Activated gamma-delta T cell treated with Interleukin-2 at 50 U/mL for 16 hours (primary cell): ENCODE data around the gene PCED1A.

Experiments used
- DNase-seq: peaks from one replicate; pipeline ENCODE4 v3.0.0-alpha.2; 2020

Gene PCED1A

DNA sequence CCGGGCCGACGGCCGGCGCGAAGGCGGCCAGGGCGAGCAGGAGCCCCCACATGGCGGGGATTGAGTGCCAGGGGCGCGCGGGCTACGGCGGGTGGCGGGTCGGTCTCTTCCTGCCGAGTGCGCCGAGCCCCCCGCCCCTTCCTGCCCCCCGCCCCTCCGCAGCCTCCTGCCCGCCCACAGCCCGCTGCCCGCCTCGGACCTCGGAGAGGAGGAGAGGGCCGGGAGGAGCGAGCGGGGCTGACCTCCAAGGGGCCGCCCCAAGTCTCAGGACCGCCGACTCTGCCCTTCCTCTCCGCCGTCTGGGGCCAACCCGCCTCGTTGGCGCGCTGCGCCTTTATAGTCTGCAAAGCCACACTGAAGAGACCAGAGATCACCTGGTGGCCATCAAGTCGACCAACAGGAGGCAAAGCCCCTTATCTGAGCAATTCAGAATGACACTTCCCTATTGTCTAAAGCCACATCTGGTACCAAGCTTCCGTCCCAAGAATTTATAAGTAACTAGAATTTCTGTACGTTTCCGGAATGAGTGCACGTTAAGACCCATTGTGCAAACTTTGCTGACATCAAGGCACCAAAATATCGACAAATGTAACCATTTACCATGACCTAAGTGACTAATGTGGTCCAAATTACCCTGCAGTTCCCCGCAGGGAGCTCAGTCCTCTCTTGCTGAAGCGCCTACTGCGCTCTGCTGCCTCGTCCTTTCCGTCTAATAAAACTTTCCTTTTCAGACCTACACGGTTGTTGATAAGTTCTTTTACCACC lies 39.8 kb downstream of the PCED1A start, which contains the start of gene CPXM1:
Gene CPXM1 (minus strand): TSS at position 107 of the 765 bp plus-strand sequence. CDS start 55 bp downstream, at position 52.
- no peak for DNase-seq

DNA sequence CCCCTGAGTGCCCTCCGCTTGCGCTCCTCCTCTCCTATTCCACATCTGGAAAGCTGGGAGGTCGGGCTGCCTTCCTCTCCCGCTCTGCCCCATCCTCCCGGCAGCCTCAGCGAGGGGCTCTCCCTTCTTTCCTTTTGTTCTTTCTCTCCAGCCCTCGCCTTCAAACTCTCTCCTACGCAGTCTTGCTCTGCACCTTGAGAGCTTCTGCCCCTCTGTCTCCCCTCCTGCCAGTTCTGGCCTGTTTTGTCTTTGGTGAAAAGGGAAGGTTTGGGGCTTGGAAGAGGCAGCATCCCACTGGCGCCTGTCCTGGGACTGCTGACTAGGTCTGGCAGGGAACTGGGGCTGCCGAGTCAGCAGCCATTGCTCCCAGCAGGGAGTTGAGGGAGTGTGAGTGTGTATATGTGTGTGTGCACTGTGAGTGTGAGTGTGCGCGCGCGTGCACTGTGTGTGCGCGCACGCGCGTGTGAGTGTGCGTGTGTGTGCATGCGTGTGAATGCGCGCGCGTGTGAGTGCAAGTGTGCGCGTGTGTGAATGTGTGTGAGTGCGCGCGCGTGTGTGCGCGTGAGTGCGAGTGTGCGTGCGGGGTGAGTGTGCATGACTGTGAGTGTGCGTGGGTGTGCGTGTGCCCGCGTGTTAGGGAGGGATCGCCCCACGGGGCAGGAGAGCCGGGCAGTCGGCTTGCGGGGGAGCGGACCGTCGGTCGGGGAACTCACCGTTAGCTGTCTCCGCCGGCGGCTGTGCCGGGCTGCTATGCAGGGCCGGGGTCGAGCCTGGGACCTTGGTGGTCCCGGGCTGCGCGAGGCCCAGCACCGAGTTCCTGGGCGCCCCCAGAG lies 40.6 kb downstream of the PCED1A start:
- DNase-seq, result no peak

DNA sequence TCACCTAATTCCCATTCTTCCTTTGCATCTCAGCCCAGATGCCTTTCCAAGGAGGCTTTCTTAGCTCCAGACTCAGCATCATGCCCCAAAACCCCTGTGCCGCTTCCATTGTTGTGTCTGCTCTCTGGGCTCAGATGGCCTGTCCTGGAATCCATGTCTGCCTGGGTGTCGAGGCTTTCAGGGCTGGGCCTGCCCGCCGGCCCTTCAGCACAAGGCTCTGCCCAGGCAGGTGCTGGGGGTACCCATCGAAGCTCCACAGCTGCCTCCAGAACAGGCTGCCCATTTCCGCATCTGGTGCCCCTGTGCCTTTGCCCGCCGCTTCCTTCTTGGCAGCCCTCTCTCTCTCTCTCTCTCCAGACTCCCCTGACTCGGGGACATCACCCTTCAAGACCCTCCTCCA lies 41.2 kb downstream of the PCED1A start:
- no peak for DNase-seq

DNA sequence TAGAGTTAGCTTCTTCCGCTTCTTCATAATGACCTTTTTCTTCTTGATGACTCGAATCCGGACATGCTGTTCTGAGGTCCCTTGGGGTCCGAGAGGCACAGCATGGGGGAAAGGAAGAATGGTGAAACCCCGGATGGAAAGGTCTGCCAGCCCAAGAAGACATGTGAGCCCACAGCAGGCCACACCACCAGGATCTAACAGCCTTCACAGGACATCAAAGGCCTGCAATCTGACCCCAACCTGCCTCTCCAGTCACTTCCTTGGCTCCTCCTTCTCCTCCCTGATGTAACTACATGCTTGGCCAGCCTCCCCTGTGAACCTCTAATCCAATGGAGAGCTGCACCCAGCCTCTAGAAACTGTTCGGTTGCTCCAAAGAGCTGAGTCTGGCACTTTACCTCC lies 41.6 kb downstream of the PCED1A start:
- no peak for DNase-seq

DNA sequence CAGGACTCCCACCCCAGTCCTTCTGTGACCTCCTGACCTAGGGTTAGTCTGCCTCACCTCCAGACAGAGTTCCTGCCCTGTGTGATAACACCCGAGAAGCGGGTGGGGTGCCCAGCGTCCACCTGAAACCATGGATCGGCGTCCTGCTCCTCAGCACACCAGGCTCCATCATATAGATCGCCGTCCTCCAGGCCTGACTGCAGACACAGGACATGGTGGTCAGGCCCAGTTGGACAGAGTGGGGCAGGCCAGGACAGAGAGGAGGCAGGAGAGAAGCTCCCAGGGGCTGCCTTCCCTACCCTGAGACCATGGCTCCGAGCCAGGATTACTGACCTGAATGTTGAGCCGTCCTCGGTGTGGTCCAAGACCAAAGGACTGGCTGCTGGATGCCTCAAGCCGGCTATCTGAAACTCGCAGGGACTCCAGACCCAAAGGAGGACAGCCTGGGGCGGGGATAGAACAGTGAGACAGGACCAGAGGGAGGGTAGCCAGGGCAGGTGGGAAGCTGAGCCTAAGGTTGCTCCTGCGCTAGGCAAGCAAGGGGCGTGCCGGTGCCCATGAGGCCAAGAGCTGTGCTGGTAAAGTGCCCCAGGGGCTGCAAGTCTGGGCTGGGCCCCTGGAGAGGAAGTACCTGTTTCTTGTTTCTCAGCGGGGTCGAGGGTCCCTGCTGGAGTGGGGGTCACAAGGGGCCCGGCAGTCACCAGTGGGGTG lies 42.2 kb downstream of the PCED1A start:
- no peak for DNase-seq

DNA sequence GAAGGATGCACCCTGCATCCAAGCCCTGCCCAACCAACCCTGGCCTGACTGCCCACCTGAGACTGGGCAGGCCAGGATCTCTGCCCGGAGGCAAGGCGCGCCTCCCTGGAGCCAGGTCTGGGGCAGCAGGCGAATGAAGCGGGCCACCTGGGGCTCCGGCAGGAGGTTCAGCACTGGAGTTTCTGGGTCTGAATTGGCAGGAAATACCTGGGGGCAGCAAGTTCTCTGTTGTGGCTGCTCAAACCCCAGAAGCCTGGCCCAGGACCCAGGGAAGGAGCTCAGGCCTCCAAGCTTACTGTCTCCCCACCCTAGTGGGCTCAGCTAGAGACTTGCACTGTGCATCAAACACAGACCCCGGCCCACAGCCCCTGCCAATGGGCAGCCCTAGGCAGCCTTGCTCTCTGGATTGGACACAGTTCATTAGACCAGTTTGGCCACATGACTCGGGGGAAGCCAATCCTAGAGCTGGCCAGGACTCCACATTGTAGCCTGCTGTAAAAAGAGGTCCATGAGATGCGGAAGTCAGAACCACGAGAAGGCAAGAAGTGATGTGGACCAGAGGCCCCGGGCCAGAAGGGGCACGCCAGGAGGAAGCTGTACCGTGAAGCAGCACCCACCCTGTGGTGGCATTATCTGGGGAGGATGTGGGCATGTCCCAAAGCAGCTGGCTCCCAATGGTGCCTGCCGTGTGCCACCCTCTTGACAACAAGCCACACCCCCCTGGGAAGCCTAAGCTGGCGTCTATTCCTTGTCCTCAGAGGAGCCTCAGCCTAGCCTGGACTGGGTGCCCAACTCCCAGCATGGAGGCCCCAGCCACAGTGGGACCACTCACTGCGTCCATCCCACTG lies 43.1 kb downstream of the PCED1A start:
- no peak for DNase-seq

DNA sequence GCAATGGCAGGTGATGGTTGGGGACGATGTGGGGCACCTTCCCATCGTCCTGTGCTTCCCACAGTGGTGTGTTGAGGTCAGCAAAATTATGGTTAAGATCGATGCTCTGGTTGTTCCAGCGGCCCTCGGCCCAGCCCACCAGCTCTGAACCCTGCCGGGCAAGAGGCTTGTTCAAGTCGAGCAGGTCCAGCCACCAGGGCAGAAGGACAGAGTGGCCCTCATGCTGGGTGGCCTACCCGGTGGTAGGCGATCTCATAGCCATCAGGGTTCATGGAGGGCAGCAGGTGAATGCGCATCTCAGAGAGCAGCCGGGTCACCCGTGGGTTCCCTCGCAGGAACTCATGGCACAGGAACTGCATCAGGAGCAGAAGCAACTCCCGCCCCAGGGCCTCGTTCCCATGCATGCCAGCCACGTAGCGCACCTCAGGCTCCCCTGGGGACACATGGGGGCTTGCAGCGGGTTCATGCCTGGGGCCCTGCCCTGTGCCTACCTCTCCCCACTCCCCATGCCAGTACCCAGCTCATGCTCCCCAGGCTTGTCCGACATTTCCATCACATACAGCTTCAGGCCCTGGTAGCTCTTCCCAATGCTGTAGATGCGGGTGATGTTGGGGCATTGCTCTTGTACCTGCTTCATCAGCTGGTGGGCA lies 44.3 kb downstream of the PCED1A start:
- no peak for DNase-seq

DNA sequence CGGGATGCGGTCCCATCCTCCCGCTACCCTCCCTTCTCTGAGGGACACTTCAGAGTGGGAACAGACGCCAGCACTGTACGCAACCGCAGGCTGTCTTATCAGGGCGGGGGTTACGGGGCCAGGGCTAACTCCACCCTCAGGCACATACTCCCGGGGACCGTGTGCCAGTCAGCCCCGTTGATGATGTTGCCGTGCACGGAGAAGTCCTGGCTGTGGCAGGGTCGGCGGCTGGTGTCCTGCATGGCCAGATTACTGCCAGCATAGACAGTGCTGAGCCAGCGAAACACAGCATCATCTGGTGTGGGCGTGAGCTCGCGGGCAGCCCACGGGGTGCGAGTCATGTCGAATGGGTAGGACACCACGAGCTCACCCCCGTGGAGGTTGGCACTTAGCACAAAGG lies 45.0 kb downstream of the PCED1A start:
- DNase-seq, result no peak

DNA sequence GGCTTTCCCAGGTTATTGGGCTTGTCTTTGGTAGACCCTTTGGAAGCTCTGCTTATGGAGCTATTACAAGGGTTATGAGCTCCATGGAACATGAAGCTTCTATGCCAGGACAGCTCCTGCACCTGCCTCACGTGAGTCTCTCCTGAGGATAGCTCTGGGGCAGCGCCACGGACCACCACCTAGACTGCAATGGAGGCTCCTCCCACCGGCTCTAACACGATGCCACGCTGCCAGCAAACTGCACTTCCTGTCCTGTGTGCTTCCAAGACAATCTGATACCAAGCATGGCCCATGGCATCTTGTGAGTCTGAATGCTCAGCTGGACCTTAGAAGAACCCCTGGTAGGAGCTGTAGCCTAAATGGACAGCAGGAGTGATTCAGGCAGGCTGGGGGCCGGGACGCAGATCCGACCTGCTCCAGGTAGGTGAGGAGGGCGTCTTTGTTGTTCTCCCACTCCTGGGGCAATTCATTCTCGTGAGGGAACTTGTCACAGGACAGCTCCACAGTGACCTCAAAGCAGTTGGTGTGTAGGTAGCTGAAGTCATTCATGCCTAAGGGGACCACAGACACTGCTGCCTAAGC lies 45.5 kb downstream of the PCED1A start:
- no peak for DNase-seq

DNA sequence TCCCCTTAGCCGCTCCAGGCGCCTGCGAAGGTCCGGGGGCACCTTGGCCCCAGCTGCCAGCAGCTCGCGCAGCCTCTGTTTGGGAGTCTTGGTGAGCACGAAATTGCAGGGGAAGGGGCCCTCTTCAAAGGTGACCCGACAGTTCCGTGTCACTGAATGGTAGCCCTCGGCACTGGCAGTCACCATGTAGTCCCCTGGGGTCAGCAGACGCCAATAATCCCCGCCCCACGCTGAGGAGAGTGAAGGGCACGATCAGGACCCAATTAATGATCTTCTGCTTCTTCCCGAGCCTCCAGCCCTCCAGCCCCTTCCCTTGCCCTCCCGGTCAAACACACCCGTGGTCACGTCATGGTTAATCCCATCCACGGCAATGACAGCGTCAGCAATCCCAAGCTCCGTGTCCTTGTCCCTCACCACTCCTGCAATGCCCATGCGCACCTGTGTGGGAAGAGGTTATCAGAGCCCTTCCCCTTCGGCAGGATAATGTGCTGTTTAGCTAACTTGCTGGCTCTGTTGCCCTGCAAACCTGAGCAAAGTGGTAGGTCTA lies 46.2 kb downstream of the PCED1A start:
- no peak for DNase-seq

DNA sequence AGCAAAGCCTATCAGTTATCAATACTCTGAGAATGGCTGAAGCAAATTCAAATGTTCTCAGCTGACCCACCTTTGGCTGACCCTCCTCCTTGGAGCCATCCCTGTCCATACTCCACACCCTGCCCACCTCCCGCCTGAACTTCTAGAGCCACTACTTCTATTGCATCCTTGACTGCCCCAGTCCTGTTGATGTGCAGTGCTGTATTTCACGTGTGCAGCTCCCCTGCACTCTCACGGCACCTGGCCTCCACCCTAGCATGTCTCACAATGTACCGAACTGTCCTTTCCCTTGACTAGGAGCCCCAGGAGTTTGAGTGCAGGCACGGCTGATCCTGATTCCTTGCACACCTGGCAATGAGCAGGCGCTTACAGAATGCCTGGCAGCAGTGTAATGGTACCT lies 47.0 kb downstream of the PCED1A start:
- DNase-seq, result no peak
